HG02970 (cell line): Measurements from ENCODE around the gene CACNA1E.

Experiments
- ATAC-seq: cut with Tn5 transposase; IDR thresholded peaks from one replicate; pipeline ENCODE4 v1.9.1; 2021; ENCODE audit warnings: mild to moderate bottlenecking, moderate library complexity, moderate number of reproducible peaks; ENCODE audit not compliant: unreplicated experiment, low FRiP score

The CACNA1E gene

GRCh38 chr1:181483285-181484195 lies at the start of gene CACNA1E:
Gene CACNA1E, plus strand, starts transcription at chr1:181483517. Its CDS starts 228 bp downstream, at chr1:181483745.
- ATAC-seq = no peak

GRCh38 chr1:181433931-181434330 lies 49.4 kb upstream of the CACNA1E start:
- no peak for ATAC-seq

GRCh38 chr1:181438013-181438412 lies 45.3 kb upstream of the CACNA1E start:
- no peak for ATAC-seq

GRCh38 chr1:181440510-181440909 lies 42.8 kb upstream of the CACNA1E start:
- ATAC-seq = no peak

GRCh38 chr1:181442181-181442525 lies 41.2 kb upstream of the CACNA1E start:
- no peak for ATAC-seq

GRCh38 chr1:181443231-181443853 lies 40.0 kb upstream of the CACNA1E start:
- ATAC-seq = no peak

- ATAC-seq = no peak
Measured at GRCh38 chr1:181445436-181445835, 37.9 kb upstream of the CACNA1E start.

GRCh38 chr1:181448461-181448860 lies 34.9 kb upstream of the CACNA1E start:
- ATAC-seq = no peak

GRCh38 chr1:181451661-181452230 lies 31.6 kb upstream of the CACNA1E start:
- ATAC-seq = no peak

- ATAC-seq = no peak
Measured at GRCh38 chr1:181452746-181453145, 30.6 kb upstream of the CACNA1E start.

- no peak for ATAC-seq
Measured at GRCh38 chr1:181453541-181454201, 29.6 kb upstream of the CACNA1E start.

- ATAC-seq = no peak
Measured at GRCh38 chr1:181456551-181456950, 26.8 kb upstream of the CACNA1E start.

GRCh38 chr1:181458419-181458818 lies 24.9 kb upstream of the CACNA1E start:
- no peak for ATAC-seq

GRCh38 chr1:181459067-181459466 lies 24.2 kb upstream of the CACNA1E start:
- no peak for ATAC-seq

GRCh38 chr1:181469829-181470228 lies 13.5 kb upstream of the CACNA1E start:
- ATAC-seq = no peak

- no peak for ATAC-seq
Measured at GRCh38 chr1:181475580-181475979, 7.7 kb upstream of the CACNA1E start.

GRCh38 chr1:181476581-181476980 lies 6.7 kb upstream of the CACNA1E start:
- ATAC-seq = no peak

- no peak for ATAC-seq
Measured at GRCh38 chr1:181478306-181478705, 5.0 kb upstream of the CACNA1E start.

GRCh38 chr1:181479137-181479745 lies 4.1 kb upstream of the CACNA1E start:
- no peak for ATAC-seq

- no peak for ATAC-seq
Measured at GRCh38 chr1:181482001-181482430, 1.3 kb upstream of the CACNA1E start.
